ENCODE results near the gene CACNA1C. TPM values are rescaled to one million over a fixed set of nuclear protein-coding genes. Genes with fewer than 3 reads are reported as not detected.

Gene CACNA1C
- total and polyA plus RNA-seq, 5 donors: 34.6 to 163 (median 123) TPM

DNA sequence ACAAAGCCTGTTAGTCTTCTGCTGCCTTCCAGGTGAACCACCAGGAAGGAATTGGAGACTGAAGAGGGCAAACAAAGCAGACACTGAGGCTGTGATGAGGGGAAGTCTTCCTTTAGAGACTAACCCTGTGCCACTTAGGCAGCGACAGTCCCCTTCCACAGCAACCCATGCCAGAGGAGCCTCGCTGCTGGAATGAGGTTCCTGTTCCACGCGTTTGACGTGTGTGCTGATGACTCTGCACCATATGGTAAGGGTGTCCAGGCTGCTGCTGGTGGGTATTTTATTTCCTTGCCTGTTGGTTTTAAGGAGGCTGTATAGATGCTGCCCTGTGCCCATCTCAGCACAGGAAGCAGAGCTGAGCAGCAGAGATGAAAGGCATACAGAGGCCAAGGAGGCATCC lies 380.1 kb downstream of the CACNA1C start:
- H3K27ac ChIP-seq (ENCODE audit: low read length): no peak overlapping the region
- H3K4me3 ChIP-seq (ENCODE audit: low read length): no peak overlapping the region
- no peak for ATAC-seq
- DNase-seq: no peak
- no peaks in the 10 kb centered on the region for H3K9me3 ChIP-seq (ENCODE audit: control insufficient read depth, low read length)
- intact Hi-C loops (cut with DNase I): no loop called here
- peaks cover 9% of the 10 kb centered on the region for H3K4me1 ChIP-seq (ENCODE audit: control insufficient read depth, insufficient read depth, low read length)
- H3K27me3 ChIP-seq (ENCODE audit: control insufficient read depth, insufficient read depth): no peaks in the 10 kb centered on the region
- 80% methylated on average over 5 of the region's 5 CpGs for WGBS

DNA sequence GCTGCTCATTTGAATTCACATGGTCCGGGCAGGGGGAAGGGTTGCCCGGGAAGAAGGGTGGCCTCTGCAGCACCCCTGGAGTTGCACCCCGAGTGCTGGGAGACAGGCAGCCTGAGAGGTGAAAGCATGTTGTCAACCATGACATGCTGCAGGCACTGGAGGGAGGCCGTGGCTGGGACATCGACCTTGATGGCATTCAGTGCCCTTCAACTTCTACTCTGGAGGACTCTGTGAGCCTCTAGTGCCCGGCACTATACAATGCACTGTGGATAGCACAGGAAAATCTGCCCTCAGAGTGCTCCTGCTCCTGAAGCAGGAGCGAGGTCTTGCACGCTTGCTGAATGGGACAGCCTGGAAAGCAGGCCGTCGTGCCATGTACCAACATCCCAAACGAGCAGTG lies 382.7 kb downstream of the CACNA1C start:
- intact Hi-C loops (cut with DNase I): no loop called here
- Histone ChIP-seq H3K9me3 (ENCODE audit: control insufficient read depth, low read length) (no peaks in the 10 kb centered on the region), H3K4me1 (ENCODE audit: control insufficient read depth, insufficient read depth, low read length) (peaks cover 19% of the 10 kb centered on the region), H3K27me3 (ENCODE audit: control insufficient read depth, insufficient read depth) (no peaks in the 10 kb centered on the region), H3K4me3 (ENCODE audit: low read length) (no peak overlapping the region), H3K27ac (ENCODE audit: low read length) (no peak overlapping the region)
- ATAC-seq (no peak), DNase-seq (no peak)
- 84% methylated on average over 11 of the region's 11 CpGs for WGBS

DNA sequence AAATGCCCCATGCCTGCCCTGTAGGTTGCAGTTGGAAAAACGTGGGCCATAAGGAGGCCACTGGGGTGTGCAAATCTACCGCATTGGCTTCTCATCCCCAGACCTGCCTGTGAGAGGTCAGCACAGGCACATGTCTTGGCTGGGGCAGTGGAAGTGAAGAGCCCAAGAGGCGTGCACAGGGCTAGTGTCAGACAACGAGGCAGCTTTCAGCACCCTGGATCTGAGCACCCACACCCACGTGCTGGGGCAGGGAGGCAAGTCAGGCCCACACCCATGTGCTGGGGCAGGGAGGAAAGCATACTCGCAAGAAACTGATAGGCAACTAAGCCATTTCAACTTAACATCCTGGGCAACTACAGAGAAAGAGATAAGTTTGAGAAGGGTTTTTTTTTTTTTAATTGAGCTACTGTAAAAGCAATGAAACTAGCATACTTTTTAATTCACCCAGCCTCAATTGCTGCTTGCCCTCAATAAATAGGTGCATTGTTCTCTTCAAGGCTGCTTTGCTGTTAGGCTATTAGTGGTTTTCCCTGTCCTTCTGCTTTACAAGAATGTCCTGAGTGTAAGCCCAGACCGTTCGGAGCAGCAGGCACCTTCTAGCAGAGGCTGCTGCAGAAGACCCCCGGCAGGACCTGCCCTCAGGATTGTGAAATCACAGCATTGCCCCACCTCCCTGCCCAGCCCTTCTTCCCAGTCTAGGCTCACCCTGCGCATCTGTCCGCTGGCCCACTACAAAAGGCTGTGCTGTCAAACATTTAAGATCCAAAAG lies 386.7 kb downstream of the CACNA1C start:
- Histone ChIP-seq H3K27me3 (ENCODE audit: control insufficient read depth, insufficient read depth) (no peaks in the 10 kb centered on the region), H3K4me1 (ENCODE audit: control insufficient read depth, insufficient read depth, low read length) (peaks cover 21% of the 10 kb centered on the region), H3K4me3 (ENCODE audit: low read length) (no peak overlapping the region), H3K27ac (ENCODE audit: low read length) (no peak overlapping the region), H3K9me3 (ENCODE audit: control insufficient read depth, low read length) (no peaks in the 10 kb centered on the region)
- 57% methylated on average over 11 of the region's 11 CpGs for WGBS
- ATAC-seq: peak; percentile 63 to 87
- intact Hi-C loops (cut with DNase I): no loop called here
- peak in 2 of 3 donors; percentile 72 to 76 for DNase-seq

DNA sequence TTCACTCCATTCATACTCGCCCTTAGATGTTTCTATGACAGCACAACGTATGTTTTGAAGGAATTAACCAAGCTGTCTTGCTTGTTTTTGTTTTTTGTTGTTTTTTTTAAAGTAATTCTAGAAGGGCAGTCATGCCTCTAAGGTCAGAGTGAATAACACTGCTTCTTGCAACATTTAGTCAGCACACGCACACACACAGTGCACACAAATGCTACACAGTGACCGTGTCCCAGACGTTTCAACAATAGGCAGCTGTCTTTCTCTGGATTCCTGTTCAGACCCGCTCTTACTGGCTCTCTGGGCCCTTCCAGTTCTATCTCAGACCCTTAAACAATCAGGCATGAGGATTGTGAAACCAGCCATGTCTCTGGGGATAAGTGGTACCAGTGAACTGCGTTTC lies 391.0 kb downstream of the CACNA1C start:
- intact Hi-C loops (cut with DNase I): no loop called here
- peaks cover 13% of the 10 kb centered on the region for H3K4me1 ChIP-seq (ENCODE audit: control insufficient read depth, insufficient read depth, low read length)
- DNase-seq (no peak), ATAC-seq (no peak)
- no peaks in the 10 kb centered on the region for H3K9me3 ChIP-seq (ENCODE audit: control insufficient read depth, low read length)
- WGBS: 76% methylated on average over 7 of the region's 7 CpGs
- no peak overlapping the region for H3K27ac ChIP-seq (ENCODE audit: low read length)
- no peaks in the 10 kb centered on the region for H3K27me3 ChIP-seq (ENCODE audit: control insufficient read depth, insufficient read depth)
- H3K4me3 ChIP-seq (ENCODE audit: low read length): no peak overlapping the region

DNA sequence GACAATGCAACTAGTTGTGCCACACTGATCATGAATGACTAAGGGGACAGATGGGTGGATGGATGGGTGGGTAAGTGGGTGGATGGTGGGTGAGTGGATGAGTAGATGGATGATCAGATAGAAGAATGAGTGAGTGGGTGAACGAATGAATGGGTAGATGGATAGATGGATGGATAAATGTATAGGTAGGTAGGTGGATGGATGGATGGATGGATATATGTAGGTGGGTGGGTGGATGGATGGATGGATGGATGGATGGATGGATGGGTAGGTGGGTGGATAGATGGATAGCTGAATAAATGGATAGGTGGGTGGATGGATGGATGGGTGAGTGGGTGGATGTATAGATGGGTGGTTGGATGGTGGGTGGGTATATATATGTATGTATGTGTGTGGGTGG lies 393.2 kb downstream of the CACNA1C start:
- WGBS: 90% methylated on average over 1 of the region's 1 CpG
- Histone ChIP-seq H3K4me1 (ENCODE audit: control insufficient read depth, insufficient read depth, low read length) (peaks cover 4% of the 10 kb centered on the region), H3K4me3 (ENCODE audit: low read length) (no peak overlapping the region), H3K9me3 (ENCODE audit: control insufficient read depth, low read length) (no peaks in the 10 kb centered on the region), H3K27ac (ENCODE audit: low read length) (no peak overlapping the region), H3K27me3 (ENCODE audit: control insufficient read depth, insufficient read depth) (no peaks in the 10 kb centered on the region)
- DNase-seq (no peak), ATAC-seq (no peak)
- intact Hi-C loops (cut with DNase I): no loop called here

DNA sequence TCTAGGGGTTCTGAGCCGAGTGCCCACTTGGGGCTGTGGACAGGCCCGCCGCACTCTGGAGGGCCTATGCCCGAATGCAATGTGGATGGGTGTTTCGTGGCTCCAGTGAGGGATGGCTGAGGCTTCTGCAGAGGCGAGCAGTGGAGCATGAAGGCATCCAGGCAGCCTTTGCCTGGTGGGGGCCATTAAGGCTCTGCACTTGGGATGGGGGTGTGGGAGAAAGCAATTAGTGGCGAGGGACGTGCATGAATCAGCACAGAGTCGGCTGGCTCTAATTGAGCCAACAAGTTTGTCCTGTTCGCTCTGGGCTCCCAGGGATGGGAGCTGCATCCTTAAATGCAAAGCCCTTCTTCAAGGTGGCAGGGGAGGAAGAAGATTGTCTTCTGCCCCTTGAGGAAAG lies 395.1 kb downstream of the CACNA1C start:
- Histone ChIP-seq H3K9me3 (ENCODE audit: control insufficient read depth, low read length) (no peaks in the 10 kb centered on the region), H3K4me1 (ENCODE audit: control insufficient read depth, insufficient read depth, low read length) (peaks cover 4% of the 10 kb centered on the region), H3K27ac (ENCODE audit: low read length) (no peak overlapping the region), H3K4me3 (ENCODE audit: low read length) (no peak overlapping the region), H3K27me3 (ENCODE audit: control insufficient read depth, insufficient read depth) (no peaks in the 10 kb centered on the region)
- no peak for DNase-seq
- 93% methylated on average over 10 of the region's 10 CpGs for WGBS
- intact Hi-C loops (cut with DNase I): no loop called here
- ATAC-seq: no peak

DNA sequence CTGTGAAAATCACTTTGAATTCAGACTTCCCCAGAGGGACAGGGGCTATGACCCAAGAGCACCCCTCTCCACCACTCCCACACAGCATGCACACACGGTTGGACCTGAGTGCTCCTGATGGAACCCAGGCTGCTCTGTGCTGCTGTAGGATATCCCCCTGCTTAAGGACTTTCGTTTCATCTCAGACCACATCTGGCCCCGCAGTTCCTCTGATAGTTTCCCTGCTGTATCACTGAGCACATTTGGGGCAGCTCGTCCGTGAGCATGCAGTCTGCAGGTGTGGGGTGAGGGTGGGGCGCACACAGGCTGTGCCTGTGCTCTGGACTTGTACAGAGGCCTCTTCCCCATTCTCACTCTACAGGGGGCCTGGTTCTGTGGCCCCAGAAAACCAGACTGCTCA lies 396.8 kb downstream of the CACNA1C start:
- H3K27ac ChIP-seq (ENCODE audit: low read length): no peak overlapping the region

DNA sequence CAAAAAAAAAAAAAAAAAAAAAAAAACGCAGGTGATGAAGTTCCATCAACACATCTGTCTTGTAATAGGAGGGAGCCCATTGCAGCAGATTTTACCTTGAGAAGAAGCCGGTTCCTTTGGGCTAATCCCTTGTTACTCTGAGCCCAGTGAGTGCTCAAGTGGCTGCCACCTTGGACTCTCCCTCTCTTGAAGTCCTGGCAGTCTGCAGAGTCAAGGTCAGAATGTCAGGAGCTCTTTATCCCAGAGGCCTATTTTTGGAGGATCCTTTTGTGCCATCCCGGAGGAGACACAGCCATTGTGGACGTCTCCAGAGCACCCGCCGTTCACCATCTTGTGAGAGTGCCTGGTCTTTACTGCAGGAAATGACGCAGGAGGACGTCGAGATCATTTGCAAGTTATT lies 397.8 kb downstream of the CACNA1C start:
- no peaks in the 10 kb centered on the region for H3K9me3 ChIP-seq (ENCODE audit: control insufficient read depth, low read length)
- no peak for DNase-seq
- no peaks in the 10 kb centered on the region for H3K27me3 ChIP-seq (ENCODE audit: control insufficient read depth, insufficient read depth)
- no peak for ATAC-seq
- no peaks in the 10 kb centered on the region for H3K4me1 ChIP-seq (ENCODE audit: control insufficient read depth, insufficient read depth, low read length)
- no peak overlapping the region for H3K4me3 ChIP-seq (ENCODE audit: low read length)
- no peak overlapping the region for H3K27ac ChIP-seq (ENCODE audit: low read length)
- WGBS: 75% methylated on average over 9 of the region's 9 CpGs
- intact Hi-C loops (cut with DNase I): no loop called here

More for the DNA sequence above, 396.8 kb downstream of the CACNA1C start:
- DNase-seq (no peak), ATAC-seq (peak in 1 of 2 donors; percentile 5)
- WGBS: 76% methylated on average over 6 of the region's 6 CpGs
- H3K4me1 ChIP-seq (ENCODE audit: control insufficient read depth, insufficient read depth, low read length): no peaks in the 10 kb centered on the region
- H3K9me3 ChIP-seq (ENCODE audit: control insufficient read depth, low read length): no peaks in the 10 kb centered on the region
- no peak overlapping the region for H3K4me3 ChIP-seq (ENCODE audit: low read length)
- intact Hi-C loops (cut with DNase I): no loop called here
- H3K27me3 ChIP-seq (ENCODE audit: control insufficient read depth, insufficient read depth): no peaks in the 10 kb centered on the region

DNA sequence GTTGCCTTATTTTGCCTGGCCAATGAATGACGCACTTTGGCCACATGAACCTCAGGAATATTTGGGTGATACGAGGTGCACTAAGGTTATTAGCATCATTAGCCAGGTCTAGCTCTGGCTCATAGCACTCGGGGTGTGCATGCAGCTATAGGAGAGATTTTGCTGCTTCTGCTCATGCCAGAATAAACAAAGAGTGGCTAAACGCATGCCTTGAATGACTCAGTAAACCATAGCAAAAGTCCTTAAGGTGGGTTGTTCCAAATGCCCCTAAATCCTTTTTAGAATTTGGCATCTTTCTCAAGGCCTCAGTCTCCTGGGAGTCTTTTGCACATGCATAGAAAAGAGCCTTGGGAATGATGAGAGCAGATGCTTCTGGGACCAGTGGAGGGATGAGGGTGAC lies 398.2 kb downstream of the CACNA1C start:
- ATAC-seq (no peak), DNase-seq (no peak)
- Histone ChIP-seq H3K27me3 (ENCODE audit: control insufficient read depth, insufficient read depth) (no peaks in the 10 kb centered on the region), H3K4me1 (ENCODE audit: control insufficient read depth, insufficient read depth, low read length) (no peaks in the 10 kb centered on the region), H3K27ac (ENCODE audit: low read length) (no peak overlapping the region), H3K9me3 (ENCODE audit: control insufficient read depth, low read length) (no peaks in the 10 kb centered on the region), H3K4me3 (ENCODE audit: low read length) (no peak overlapping the region)
- 75% methylated on average over 4 of the region's 4 CpGs for WGBS
- intact Hi-C loops (cut with DNase I): no loop called here

DNA sequence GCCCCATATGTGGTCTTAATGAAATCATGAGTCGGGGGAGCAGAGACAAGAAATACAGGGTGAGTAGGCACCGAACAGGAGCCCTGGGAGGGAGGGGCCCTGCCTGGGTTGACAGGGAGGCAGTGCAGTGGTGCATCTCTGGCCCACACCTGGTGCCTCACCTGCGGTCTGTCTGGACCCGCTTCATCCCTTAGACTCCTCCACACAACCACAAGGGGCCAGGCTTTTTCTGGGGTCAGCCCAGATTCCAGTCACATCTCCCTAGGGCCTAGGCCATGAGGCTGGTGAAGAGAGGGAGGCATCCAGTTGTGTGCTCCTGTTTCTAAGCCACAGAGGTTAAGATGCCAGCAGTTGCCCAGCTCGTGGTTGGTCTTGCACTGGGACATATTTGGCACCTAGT lies 398.7 kb downstream of the CACNA1C start:
- H3K4me1 ChIP-seq (ENCODE audit: control insufficient read depth, insufficient read depth, low read length): no peaks in the 10 kb centered on the region

DNA sequence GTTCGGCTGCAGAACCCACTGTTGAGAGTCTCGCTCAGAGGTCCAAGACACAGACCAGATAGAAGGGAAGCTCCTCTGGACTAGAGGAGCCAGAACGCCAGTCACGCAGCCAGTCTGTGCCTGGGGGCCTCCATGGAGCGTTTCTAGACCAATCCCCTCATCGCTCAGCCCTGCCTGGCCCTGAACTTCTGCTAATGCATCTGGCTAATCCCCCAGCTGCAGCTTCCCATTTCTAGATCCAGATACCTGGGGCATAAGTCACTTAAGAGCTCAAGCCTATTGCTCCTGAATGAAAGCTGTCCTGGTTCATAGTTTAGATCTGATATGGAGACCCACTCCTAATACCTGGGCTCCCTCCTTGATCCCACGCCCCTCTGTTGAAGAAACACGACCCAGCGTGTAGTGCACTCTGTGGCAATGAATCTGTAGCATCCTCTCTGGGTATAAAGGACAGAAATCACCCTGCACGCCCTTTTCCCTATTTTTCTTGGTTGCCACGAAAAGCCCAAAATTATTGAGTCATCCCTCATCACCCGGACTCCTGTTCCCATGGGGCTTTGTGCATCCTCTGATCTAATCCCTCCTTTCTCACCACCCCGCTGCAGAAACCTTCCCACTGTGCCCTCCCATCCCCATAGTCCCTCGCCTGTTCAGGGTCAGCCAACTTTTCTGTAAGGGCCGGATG lies 400.4 kb downstream of the CACNA1C start:
- H3K4me3 ChIP-seq (ENCODE audit: low read length): no peak overlapping the region
- H3K27me3 ChIP-seq (ENCODE audit: control insufficient read depth, insufficient read depth): no peaks in the 10 kb centered on the region
- ATAC-seq (no peak), DNase-seq (no peak)
- no peak overlapping the region for H3K27ac ChIP-seq (ENCODE audit: low read length)
- intact Hi-C loops (cut with DNase I): no loop called here
- H3K9me3 ChIP-seq (ENCODE audit: control insufficient read depth, low read length): no peaks in the 10 kb centered on the region
- peaks cover 2% of the 10 kb centered on the region for H3K4me1 ChIP-seq (ENCODE audit: control insufficient read depth, insufficient read depth, low read length)
- WGBS: 86% methylated on average over 15 of the region's 15 CpGs

More for the DNA sequence above, 398.7 kb downstream of the CACNA1C start:
- no peak overlapping the region for H3K4me3 ChIP-seq (ENCODE audit: low read length)
- H3K9me3 ChIP-seq (ENCODE audit: control insufficient read depth, low read length): no peaks in the 10 kb centered on the region
- H3K27me3 ChIP-seq (ENCODE audit: control insufficient read depth, insufficient read depth): no peaks in the 10 kb centered on the region
- 90% methylated on average over 5 of the region's 5 CpGs for WGBS
- no peak overlapping the region for H3K27ac ChIP-seq (ENCODE audit: low read length)
- DNase-seq (no peak), ATAC-seq (no peak)
- intact Hi-C loops (cut with DNase I): no loop called here
